ENCODE results near the gene SHF.

Gene SHF

GRCh38 chr15:45161666-45162065 lies 26.1 kb downstream of the SHF start:
- no peak overlapping the region for H3K4me3 ChIP-seq (ENCODE audit: low read length, poor library complexity, severe bottlenecking)
- H3K27me3 ChIP-seq (ENCODE audit: insufficient read depth, low read length, poor library complexity, severe bottlenecking): no peaks in the 10 kb centered on the region
- H3K9me2 ChIP-seq (replicated peaks; ENCODE audit: low read depth, low read length): no peaks in the 10 kb centered on the region
- peaks cover 15% of the 10 kb centered on the region for H3K4me1 ChIP-seq (ENCODE audit: insufficient read depth, low read length, poor library complexity, severe bottlenecking)
- H3K36me3 ChIP-seq (ENCODE audit: insufficient read depth, low read length): no peaks in the 10 kb centered on the region
- H3F3A ChIP-seq (ENCODE audit: low read depth): no peaks in the 10 kb centered on the region
- H3K79me2 ChIP-seq (ENCODE audit: insufficient read depth, low read length): peaks cover 15% of the 10 kb centered on the region
- no peak overlapping the region for H2AFZ ChIP-seq (ENCODE audit: low read length)
- no peak overlapping the region for H3K4me2 ChIP-seq (ENCODE audit: low read depth, low read length, poor library complexity, severe bottlenecking)
- H4K20me1 ChIP-seq (ENCODE audit: insufficient read depth, low read length, poor library complexity, severe bottlenecking): no peaks in the 10 kb centered on the region
- H3K9ac ChIP-seq (ENCODE audit: low read depth, low read length, poor library complexity, severe bottlenecking): no peak overlapping the region
- no peaks in the 10 kb centered on the region for H3K9me3 ChIP-seq (ENCODE audit: insufficient read depth, low read depth, low read length)
- TF ChIP-seq CTCF (conservative IDR thresholded peaks at IDR 0.05; ENCODE audit: low read length): no peak
- TF ChIP-seq EZH2phosphoT487 (IDR thresholded peaks at IDR 0.05; ENCODE audit: borderline replicate concordance): no peak

- H3K9ac ChIP-seq (ENCODE audit: low read depth, low read length, poor library complexity, severe bottlenecking): no peak overlapping the region
- no peaks in the 10 kb centered on the region for H3K9me3 ChIP-seq (ENCODE audit: insufficient read depth, low read depth, low read length)
- no peaks in the 10 kb centered on the region for H3K79me2 ChIP-seq (ENCODE audit: insufficient read depth, low read length)
- no peaks in the 10 kb centered on the region for H3K9me2 ChIP-seq (replicated peaks; ENCODE audit: low read depth, low read length)
- no peak overlapping the region for H2AFZ ChIP-seq (ENCODE audit: low read length)
- no peak overlapping the region for H3K4me3 ChIP-seq (ENCODE audit: low read length, poor library complexity, severe bottlenecking)
- no peaks in the 10 kb centered on the region for H4K20me1 ChIP-seq (ENCODE audit: insufficient read depth, low read length, poor library complexity, severe bottlenecking)
- no peak overlapping the region for H3K4me2 ChIP-seq (ENCODE audit: low read depth, low read length, poor library complexity, severe bottlenecking)
- no peaks in the 10 kb centered on the region for H3F3A ChIP-seq (ENCODE audit: low read depth)
- H3K36me3 ChIP-seq (ENCODE audit: insufficient read depth, low read length): no peaks in the 10 kb centered on the region
- TF ChIP-seq CTCF (conservative IDR thresholded peaks at IDR 0.05; ENCODE audit: low read length) (no peak), EZH2phosphoT487 (IDR thresholded peaks at IDR 0.05; ENCODE audit: borderline replicate concordance) (no peak)
- H3K27me3 ChIP-seq (ENCODE audit: insufficient read depth, low read length, poor library complexity, severe bottlenecking): no peaks in the 10 kb centered on the region
- H3K4me1 ChIP-seq (ENCODE audit: insufficient read depth, low read length, poor library complexity, severe bottlenecking): no peaks in the 10 kb centered on the region
These were observed 29.8 kb downstream of the SHF start for GRCh38 chr15:45157974-45158373.

- no peak overlapping the region for H2AFZ ChIP-seq (ENCODE audit: low read length)
- no peaks in the 10 kb centered on the region for H3F3A ChIP-seq (ENCODE audit: low read depth)
- H3K9ac ChIP-seq (ENCODE audit: low read depth, low read length, poor library complexity, severe bottlenecking): no peak overlapping the region
- H3K4me2 ChIP-seq (ENCODE audit: low read depth, low read length, poor library complexity, severe bottlenecking): no peak overlapping the region
- H3K9me3 ChIP-seq (ENCODE audit: insufficient read depth, low read depth, low read length): no peaks in the 10 kb centered on the region
- H3K36me3 ChIP-seq (ENCODE audit: insufficient read depth, low read length): no peaks in the 10 kb centered on the region
- H3K4me1 ChIP-seq (ENCODE audit: insufficient read depth, low read length, poor library complexity, severe bottlenecking): no peaks in the 10 kb centered on the region
- TF ChIP-seq CTCF (conservative IDR thresholded peaks at IDR 0.05; ENCODE audit: low read length) (no peak), EZH2phosphoT487 (IDR thresholded peaks at IDR 0.05; ENCODE audit: borderline replicate concordance) (no peak)
- H4K20me1 ChIP-seq (ENCODE audit: insufficient read depth, low read length, poor library complexity, severe bottlenecking): no peaks in the 10 kb centered on the region
- no peaks in the 10 kb centered on the region for H3K27me3 ChIP-seq (ENCODE audit: insufficient read depth, low read length, poor library complexity, severe bottlenecking)
- no peaks in the 10 kb centered on the region for H3K9me2 ChIP-seq (replicated peaks; ENCODE audit: low read depth, low read length)
- H3K4me3 ChIP-seq (ENCODE audit: low read length, poor library complexity, severe bottlenecking): no peak overlapping the region
- H3K79me2 ChIP-seq (ENCODE audit: insufficient read depth, low read length): no peaks in the 10 kb centered on the region
These were observed 30.9 kb downstream of the SHF start for GRCh38 chr15:45156744-45157455.

Data from Loucy (cell line).